ENCODE results near the gene FYTTD1. TPM values are rescaled to one million over a fixed set of nuclear protein-coding genes. Genes with fewer than 3 reads are reported as not detected.
A peak's percentile ranks its signal among the peaks of the same experiment; 100 is the strongest.
"Not testable (repeated sequence)": the region's sequence is repeated elsewhere in the genome, so short reads cannot be mapped to it uniquely, and the experiment has no call there.

The FYTTD1 gene
- polyA plus RNA-seq, 1 donor from 2014 or later, result 87.0 TPM

GRCh38 chr3:197709135-197709534 lies 40.5 kb upstream of the FYTTD1 start:
- H3K79me2 ChIP-seq (replicated peaks; ENCODE audit: insufficient read depth, low read length), result no peaks in the 10 kb centered on the region
- TF ChIP-seq EP300 (conservative IDR thresholded peaks at IDR 0.05; ENCODE audit: poor library complexity, severe bottlenecking) (no peak), SMC3 (conservative IDR thresholded peaks at IDR 0.05; ENCODE audit: poor library complexity) (no peak), TAF1 (IDR thresholded peaks at IDR 0.05; ENCODE audit: low read depth) (no peak), EZH2 (IDR thresholded peaks at IDR 0.05; ENCODE audit: borderline replicate concordance, insufficient read depth, low read length, poor library complexity, severe bottlenecking) (no peak), RAD21 (conservative IDR thresholded peaks at IDR 0.05) (no peak), POLR2AphosphoS5 (IDR thresholded peaks at IDR 0.05) (no peak), MXI1 (conservative IDR thresholded peaks at IDR 0.05; ENCODE audit: poor library complexity, severe bottlenecking) (no peak)
- TF ChIP-seq, protein P1, sequence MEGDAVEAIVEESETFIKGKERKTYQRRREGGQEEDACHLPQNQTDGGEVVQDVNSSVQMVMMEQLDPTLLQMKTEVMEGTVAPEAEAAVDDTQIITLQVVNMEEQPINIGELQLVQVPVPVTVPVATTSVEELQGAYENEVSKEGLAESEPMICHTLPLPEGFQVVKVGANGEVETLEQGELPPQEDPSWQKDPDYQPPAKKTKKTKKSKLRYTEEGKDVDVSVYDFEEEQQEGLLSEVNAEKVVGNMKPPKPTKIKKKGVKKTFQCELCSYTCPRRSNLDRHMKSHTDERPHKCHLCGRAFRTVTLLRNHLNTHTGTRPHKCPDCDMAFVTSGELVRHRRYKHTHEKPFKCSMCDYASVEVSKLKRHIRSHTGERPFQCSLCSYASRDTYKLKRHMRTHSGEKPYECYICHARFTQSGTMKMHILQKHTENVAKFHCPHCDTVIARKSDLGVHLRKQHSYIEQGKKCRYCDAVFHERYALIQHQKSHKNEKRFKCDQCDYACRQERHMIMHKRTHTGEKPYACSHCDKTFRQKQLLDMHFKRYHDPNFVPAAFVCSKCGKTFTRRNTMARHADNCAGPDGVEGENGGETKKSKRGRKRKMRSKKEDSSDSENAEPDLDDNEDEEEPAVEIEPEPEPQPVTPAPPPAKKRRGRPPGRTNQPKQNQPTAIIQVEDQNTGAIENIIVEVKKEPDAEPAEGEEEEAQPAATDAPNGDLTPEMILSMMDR (IDR thresholded peaks at IDR 0.05; ENCODE audit: poor library complexity, severe bottlenecking), result no peak
- no peaks in the 10 kb centered on the region for H3F3A ChIP-seq (ENCODE audit: insufficient read depth, low read length, poor library complexity, severe bottlenecking)
- no peak overlapping the region for H3K9ac ChIP-seq (ENCODE audit: low read length)
- no peak overlapping the region for H3K27ac ChIP-seq (ENCODE audit: low read length)
- H4K20me1 ChIP-seq (ENCODE audit: insufficient read depth), result no peaks in the 10 kb centered on the region
- no peaks in the 10 kb centered on the region for H3K27me3 ChIP-seq (ENCODE audit: insufficient read depth, low read depth, low read length)
- no peak overlapping the region for H3K4me3 ChIP-seq (ENCODE audit: low read length)
- no peak overlapping the region for H3K4me2 ChIP-seq (ENCODE audit: low read length)
- no peaks in the 10 kb centered on the region for H3K9me3 ChIP-seq (ENCODE audit: low read length)
- H3K36me3 ChIP-seq (ENCODE audit: insufficient read depth, low read length), result no peaks in the 10 kb centered on the region
- H2AFZ ChIP-seq (ENCODE audit: low read depth, low read length), result no peak overlapping the region
- no peaks in the 10 kb centered on the region for H3K9me2 ChIP-seq (ENCODE audit: insufficient read depth, low read length)

DNA sequence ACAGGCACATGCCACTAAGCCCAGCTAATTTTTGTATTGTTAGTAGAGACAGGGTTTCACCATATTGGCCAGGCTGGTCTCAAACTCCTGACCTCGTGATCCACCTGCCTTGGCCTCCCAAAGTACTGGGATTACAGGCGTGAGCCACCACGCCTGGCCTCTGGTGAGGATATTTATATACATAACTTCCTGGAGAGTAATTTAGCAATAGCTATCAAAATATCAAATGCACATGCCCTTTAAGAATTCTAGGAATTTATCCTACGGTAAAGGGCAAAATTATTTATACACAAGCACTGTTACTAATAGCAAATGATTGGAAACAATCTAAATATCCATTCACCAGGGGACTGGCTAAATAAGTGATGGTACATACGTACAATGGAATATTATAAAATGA lies 38.7 kb upstream of the FYTTD1 start:
- not testable (repeated sequence) for H3K36me3 ChIP-seq (ENCODE audit: insufficient read depth, low read length); H3K9me2 ChIP-seq (ENCODE audit: insufficient read depth, low read length); H3K27me3 ChIP-seq (ENCODE audit: insufficient read depth, low read depth, low read length); H2AFZ ChIP-seq (ENCODE audit: low read depth, low read length); H3K27ac ChIP-seq (ENCODE audit: low read length); H3K4me3 ChIP-seq (ENCODE audit: low read length); H3K4me2 ChIP-seq (ENCODE audit: low read length); H3K9me3 ChIP-seq (ENCODE audit: low read length); H3K9ac ChIP-seq (ENCODE audit: low read length); H4K20me1 ChIP-seq (ENCODE audit: insufficient read depth); H3F3A ChIP-seq (ENCODE audit: insufficient read depth, low read length, poor library complexity, severe bottlenecking); H3K79me2 ChIP-seq (replicated peaks; ENCODE audit: insufficient read depth, low read length)

DNA sequence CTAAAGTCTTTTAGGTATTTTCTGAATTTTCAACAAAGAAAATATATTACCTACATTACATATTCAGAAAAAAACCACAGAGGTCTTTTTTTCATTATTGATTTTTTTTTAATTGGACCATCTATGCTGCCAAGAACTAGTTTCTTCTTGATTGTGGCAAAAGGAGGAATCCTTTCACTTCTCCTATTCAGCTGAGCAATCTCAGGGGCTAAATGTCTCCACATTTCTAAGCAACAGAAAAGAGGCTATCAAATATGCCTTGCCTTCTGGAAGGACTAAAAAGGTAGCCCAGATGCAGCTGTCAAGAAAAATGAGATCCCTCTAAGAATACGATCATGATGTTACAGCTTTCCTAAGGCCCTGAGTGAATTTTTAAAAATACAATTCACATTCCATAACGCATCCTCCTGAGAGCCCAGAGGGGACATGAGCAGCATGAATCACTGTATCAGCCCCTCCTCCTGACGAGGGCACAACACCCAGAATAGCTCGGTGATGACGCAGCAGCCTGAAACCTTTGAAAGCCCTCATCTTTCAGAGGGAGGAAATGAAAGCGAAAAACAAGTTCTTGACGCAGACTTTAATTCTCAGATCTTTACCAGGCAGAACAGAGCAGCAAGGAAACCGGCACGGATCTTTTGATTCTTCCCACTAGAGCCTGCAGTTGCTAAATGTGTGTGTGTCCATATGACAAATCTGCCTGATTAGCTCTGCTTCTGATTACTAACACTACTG lies 37.5 kb upstream of the FYTTD1 start:
- Histone ChIP-seq H3K27ac (ENCODE audit: low read length) (peak overlapping the region; percentile 87), H3K4me3 (ENCODE audit: low read length) (peak overlapping the region; percentile 55), H3K9me3 (ENCODE audit: low read length) (no peaks in the 10 kb centered on the region), H3K4me2 (ENCODE audit: low read length) (peak overlapping the region; percentile 52), H3K36me3 (ENCODE audit: insufficient read depth, low read length) (no peaks in the 10 kb centered on the region), H3F3A (ENCODE audit: insufficient read depth, low read length, poor library complexity, severe bottlenecking) (no peaks in the 10 kb centered on the region), H3K79me2 (replicated peaks; ENCODE audit: insufficient read depth, low read length) (no peaks in the 10 kb centered on the region), H3K27me3 (ENCODE audit: insufficient read depth, low read depth, low read length) (no peaks in the 10 kb centered on the region), H4K20me1 (ENCODE audit: insufficient read depth) (no peaks in the 10 kb centered on the region), H3K9ac (ENCODE audit: low read length) (peak overlapping the region; percentile 62), H3K9me2 (ENCODE audit: insufficient read depth, low read length) (no peaks in the 10 kb centered on the region), H2AFZ (ENCODE audit: low read depth, low read length) (peak overlapping the region; percentile 41)
- TF ChIP-seq EP300 (conservative IDR thresholded peaks at IDR 0.05; ENCODE audit: poor library complexity, severe bottlenecking), result peak; percentile 41
- peak; percentile 62 for TF ChIP-seq POLR2AphosphoS5 (IDR thresholded peaks at IDR 0.05)
- no peak for TF ChIP-seq EZH2 (IDR thresholded peaks at IDR 0.05; ENCODE audit: borderline replicate concordance, insufficient read depth, low read length, poor library complexity, severe bottlenecking)
- TF ChIP-seq, protein P1 (IDR thresholded peaks at IDR 0.05; ENCODE audit: poor library complexity, severe bottlenecking), result no peak
- peak; percentile 27 for TF ChIP-seq MXI1 (conservative IDR thresholded peaks at IDR 0.05; ENCODE audit: poor library complexity, severe bottlenecking)
- TF ChIP-seq RAD21 (conservative IDR thresholded peaks at IDR 0.05), result peak; percentile 31
- TF ChIP-seq SMC3 (conservative IDR thresholded peaks at IDR 0.05; ENCODE audit: poor library complexity), result peak; percentile 40
- TF ChIP-seq TAF1 (IDR thresholded peaks at IDR 0.05; ENCODE audit: low read depth), result peak; percentile 38
- peak; percentile 66 for TF ChIP-seq REST (IDR thresholded peaks at IDR 0.05; ENCODE audit: borderline replicate concordance)

Measured in neural cell (in vitro differentiated cells).